SK-N-SH (cell line): ENCODE measurements around the gene GUCY1A1.

Experiments
- MXI1 ChIP-seq: IDR thresholded peaks from 2 replicates; pipeline ENCODE4 v1.6.1; 2012; ENCODE audit warnings: mild to moderate bottlenecking, low read depth, low read length, improper control_type of control experiment
- NRF1 ChIP-seq: IDR thresholded peaks from 2 replicates; pipeline ENCODE4 v1.6.1; 2012; ENCODE audit warnings: low read depth, mild to moderate bottlenecking, low read length
- POLR2AphosphoS5 ChIP-seq: IDR thresholded peaks from 2 replicates; pipeline ENCODE4 v1.6.1; 2012; ENCODE audit warnings: low read depth, low read length
- RAD21 ChIP-seq: IDR thresholded peaks from 2 replicates; pipeline ENCODE4 v1.6.1; 2012; ENCODE audit warnings: mild to moderate bottlenecking, low read length
- USF2 ChIP-seq: fragments of 150-350 bp; IDR thresholded peaks from 2 replicates; pipeline ENCODE4 v1.6.1; 2017; ENCODE audit warnings: antibody characterized with exemption, low read length, low read depth, borderline replicate concordance
- TF ChIP-seq, protein P1 (sequence below): fragments of 200-600 bp; sonication (generic); IDR thresholded peaks from 2 replicates; pipeline ENCODE4 v1.6.1; 2017; ENCODE audit warnings: antibody characterized with exemption, mild to moderate bottlenecking, moderate library complexity
- TF ChIP-seq, protein P2 (sequence below): IDR thresholded peaks from 2 replicates; pipeline ENCODE4; 2012

- TF ChIP-seq, protein P1, sequence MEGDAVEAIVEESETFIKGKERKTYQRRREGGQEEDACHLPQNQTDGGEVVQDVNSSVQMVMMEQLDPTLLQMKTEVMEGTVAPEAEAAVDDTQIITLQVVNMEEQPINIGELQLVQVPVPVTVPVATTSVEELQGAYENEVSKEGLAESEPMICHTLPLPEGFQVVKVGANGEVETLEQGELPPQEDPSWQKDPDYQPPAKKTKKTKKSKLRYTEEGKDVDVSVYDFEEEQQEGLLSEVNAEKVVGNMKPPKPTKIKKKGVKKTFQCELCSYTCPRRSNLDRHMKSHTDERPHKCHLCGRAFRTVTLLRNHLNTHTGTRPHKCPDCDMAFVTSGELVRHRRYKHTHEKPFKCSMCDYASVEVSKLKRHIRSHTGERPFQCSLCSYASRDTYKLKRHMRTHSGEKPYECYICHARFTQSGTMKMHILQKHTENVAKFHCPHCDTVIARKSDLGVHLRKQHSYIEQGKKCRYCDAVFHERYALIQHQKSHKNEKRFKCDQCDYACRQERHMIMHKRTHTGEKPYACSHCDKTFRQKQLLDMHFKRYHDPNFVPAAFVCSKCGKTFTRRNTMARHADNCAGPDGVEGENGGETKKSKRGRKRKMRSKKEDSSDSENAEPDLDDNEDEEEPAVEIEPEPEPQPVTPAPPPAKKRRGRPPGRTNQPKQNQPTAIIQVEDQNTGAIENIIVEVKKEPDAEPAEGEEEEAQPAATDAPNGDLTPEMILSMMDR, result no peak
- TF ChIP-seq, protein P2, sequence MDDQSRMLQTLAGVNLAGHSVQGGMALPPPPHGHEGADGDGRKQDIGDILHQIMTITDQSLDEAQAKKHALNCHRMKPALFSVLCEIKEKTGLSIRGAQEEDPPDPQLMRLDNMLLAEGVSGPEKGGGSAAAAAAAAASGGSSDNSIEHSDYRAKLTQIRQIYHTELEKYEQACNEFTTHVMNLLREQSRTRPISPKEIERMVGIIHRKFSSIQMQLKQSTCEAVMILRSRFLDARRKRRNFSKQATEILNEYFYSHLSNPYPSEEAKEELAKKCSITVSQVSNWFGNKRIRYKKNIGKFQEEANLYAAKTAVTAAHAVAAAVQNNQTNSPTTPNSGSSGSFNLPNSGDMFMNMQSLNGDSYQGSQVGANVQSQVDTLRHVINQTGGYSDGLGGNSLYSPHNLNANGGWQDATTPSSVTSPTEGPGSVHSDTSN, result no peak
- TF ChIP-seq NRF1, result no peak
- no peak for TF ChIP-seq POLR2AphosphoS5
- no peak for TF ChIP-seq RAD21
- no peak for TF ChIP-seq MXI1
- TF ChIP-seq USF2, result no peak
These were observed 106.7 kb downstream of the GUCY1A1 start for GRCh38 chr4:155773196-155773800.
